SK-N-SH (cell line): Measurements from ENCODE around the gene MRPL43. TPM values are rescaled to one million over a fixed set of nuclear protein-coding genes. Genes with fewer than 3 reads are reported as not detected.

Experiments
- CTCF ChIA-PET: fragments of 300-600, 350-600 bp; formaldehyde crosslinking; extraction: SDS; loops from one replicate; lab custom pipeline; 2021; lab: Yijun Ruan, JAX
- POLR2A ChIA-PET: fragments of 350-600 bp; sonication (Branson Sonifier 250); formaldehyde crosslinking; extraction: SDS; loops from one replicate; lab custom pipeline; 2020; ENCODE audit warnings: antibody characterized with exemption, inconsistent platforms; lab: Yijun Ruan, JAX
- DNase-seq: peaks from one replicate; pipeline ENCODE4 v3.0.0; 2012
- H2AFZ ChIP-seq: fragments of 200-600 bp; sonication (generic); 2 replicates; pipeline ENCODE4 v1.8.1; 2016; ENCODE audit warnings: antibody characterized with exemption, mild to moderate bottlenecking, low read depth
- H3F3A ChIP-seq: fragments of 200-600 bp; sonication (generic); replicated peaks from 2 replicates; pipeline ENCODE3; 2016; ENCODE audit warnings: antibody characterized with exemption, mild to moderate bottlenecking; ENCODE audit not compliant: insufficient read depth
- H3K27ac ChIP-seq, 2 experiments: fragments of 200-500 bp in 1 of 2; fragments of 200-600 bp in 1 of 2; sonication (Bioruptor generic) in 1 of 2; sonication (generic), shearing (Covaris generic) in 1 of 2; 2 replicates each; pipeline versions ENCODE4 v1.5.1 to v1.6.1; 2014 to 2016; ENCODE audit warnings: low read depth in 2 of 2, inconsistent platforms in 1 of 2, low read length in 1 of 2, mild to moderate bottlenecking in 1 of 2, mixed read lengths in 1 of 2
- H3K27me3 ChIP-seq: fragments of 200-600 bp; sonication (generic), shearing (Covaris generic); 2 replicates; pipeline ENCODE4 v1.6.1; 2016; ENCODE audit warnings: mixed run types; ENCODE audit not compliant: insufficient read depth
- H3K36me3 ChIP-seq, 2 experiments: fragments of 200-500 bp in 1 of 2; fragments of 200-600 bp in 1 of 2; sonication (Bioruptor generic) in 1 of 2; sonication (generic) in 1 of 2; replicated peaks in 1 of 2; 2 replicates each; pipeline versions ENCODE3 to v1.5.1; 2014 to 2016; ENCODE audit warnings: low read length in 1 of 2, mild to moderate bottlenecking in 1 of 2; ENCODE audit not compliant: insufficient read depth in 2 of 2, control insufficient read depth in 1 of 2
- H3K4me1 ChIP-seq, 2 experiments: fragments of 200-500 bp in 1 of 2; fragments of 200-600 bp in 1 of 2; sonication (Bioruptor generic) in 1 of 2; sonication (generic), shearing (Covaris generic) in 1 of 2; 2 replicates each; pipeline versions ENCODE4 v1.5.1 to v1.6.1; 2014 to 2016; ENCODE audit warnings: low read depth in 1 of 2, low read length in 1 of 2, mixed run types in 1 of 2; ENCODE audit not compliant: insufficient read depth in 2 of 2, control insufficient read depth in 1 of 2
- H3K4me2 ChIP-seq: fragments of 200-600 bp; sonication (generic), shearing (Covaris generic); 2 replicates; pipeline ENCODE4 v1.6.1; 2017; ENCODE audit warnings: mixed run types
- H3K4me3 ChIP-seq, 2 experiments: fragments of 200-500 bp in 1 of 2; fragments of 200-600 bp in 1 of 2; sonication (Bioruptor generic) in 1 of 2; sonication (generic), shearing (Covaris generic) in 1 of 2; 2 replicates each; pipeline versions ENCODE4 v1.5.1 to v1.8.1; 2014 to 2016; ENCODE audit warnings: low read depth in 2 of 2, inconsistent platforms in 1 of 2, low read length in 1 of 2, mild to moderate bottlenecking in 1 of 2, mixed read lengths in 1 of 2, moderate library complexity in 1 of 2
- H3K79me2 ChIP-seq: fragments of 200-600 bp; sonication (generic); 2 replicates; pipeline ENCODE4 v1.8.1; 2017; ENCODE audit warnings: mild to moderate bottlenecking; ENCODE audit not compliant: insufficient read depth
- H3K9ac ChIP-seq: fragments of 200-600 bp; sonication (generic); 2 replicates; pipeline ENCODE4 v1.6.1; 2017; ENCODE audit warnings: mixed run types
- H3K9me2 ChIP-seq: fragments of 200-600 bp; sonication (generic); 2 replicates; pipeline ENCODE4 v1.6.1; 2017; ENCODE audit warnings: mixed run types
- H3K9me3 ChIP-seq: fragments of 200-600 bp; sonication (generic); 2 replicates; pipeline ENCODE4 v1.6.1; 2017; ENCODE audit warnings: mixed run types, mild to moderate bottlenecking, moderate library complexity
- H4K20me1 ChIP-seq: fragments of 200-600 bp; sonication (generic); 2 replicates; pipeline ENCODE4 v1.6.1; 2017; ENCODE audit warnings: mild to moderate bottlenecking, mixed run types; ENCODE audit not compliant: insufficient read depth
- EP300 ChIP-seq, 2 experiments: IDR thresholded peaks; 2 replicates each; pipeline versions ENCODE4 v1.4.0 to v1.6.1; 2012; ENCODE audit warnings: borderline replicate concordance in 1 of 2, low read depth in 1 of 2, low read length in 1 of 2
- IRF3 ChIP-seq: fragments of 150-350 bp; IDR thresholded peaks from 2 replicates; pipeline ENCODE4 v1.6.1; 2016; ENCODE audit warnings: mild to moderate bottlenecking, low read depth, low read length
- MAX ChIP-seq: IDR thresholded peaks from 2 replicates; pipeline ENCODE4 v1.4.0; 2012; ENCODE audit warnings: low read depth
- NFIC ChIP-seq: IDR thresholded peaks from 2 replicates; pipeline ENCODE4 v1.4.0; 2012; ENCODE audit warnings: borderline replicate concordance
- NRF1 ChIP-seq: IDR thresholded peaks from 2 replicates; pipeline ENCODE4 v1.6.1; 2012; ENCODE audit warnings: low read depth, mild to moderate bottlenecking, low read length
- REST ChIP-seq: IDR thresholded peaks from 2 replicates; pipeline ENCODE4 v1.6.1; 2012; ENCODE audit warnings: mild to moderate bottlenecking, low read depth, low read length, moderate library complexity
- SIN3A ChIP-seq: IDR thresholded peaks from 2 replicates; pipeline ENCODE4 v1.6.1; 2012; ENCODE audit warnings: low read depth, mild to moderate bottlenecking, low read length, moderate library complexity, borderline replicate concordance
- TCF12 ChIP-seq: IDR thresholded peaks from 2 replicates; pipeline ENCODE4 v1.4.0; 2012
- USF2 ChIP-seq: fragments of 150-350 bp; IDR thresholded peaks from 2 replicates; pipeline ENCODE4 v1.6.1; 2017; ENCODE audit warnings: antibody characterized with exemption, low read length, low read depth, borderline replicate concordance
- ZBTB33 ChIP-seq: IDR thresholded peaks from 2 replicates; pipeline ENCODE4 v1.4.0; 2012; ENCODE audit warnings: low read depth, borderline replicate concordance
- WGBS: methylation state at CpG from one replicate; pipeline ENCODE4 v1.1.6; 2017; ENCODE audit warnings: low lambda C conversion rate; 5-methylcytosine and 5-hydroxymethylcytosine counted together
- polyA plus RNA-seq, 3 experiments: library from polyadenylated mRNA; depleted of rRNA; stranded (reverse); fragments of >200 nt; gene quantifications; 2 replicates each; pipeline ENCODE4 v1.2.3, GENCODE V29; 2012

The MRPL43 gene
- polyA plus RNA-seq, 1 of the 3 experiments (the other 2 are of a cell fraction) = 208 TPM

- TF ChIP-seq MAX = peak; percentile 72
Measured at GRCh38 chr10:101018600-101019439, 31.5 kb upstream of the MRPL43 start (continued).

GRCh38 chr10:101018118-101018599, 30.9 kb upstream of the MRPL43 start:
- Histone ChIP-seq H3F3A (peaks cover 4% of the 10 kb centered on the region), H2AFZ (no peak overlapping the region), H3K4me1 (peaks cover 7 to 8% of the 10 kb centered on the region in 2 experiments; a peak in 3 of 4 replicates), H3K79me2 (no peaks in the 10 kb centered on the region), H3K9me3 (no peaks in the 10 kb centered on the region), H3K27me3 (no peaks in the 10 kb centered on the region), H3K9me2 (no peaks in the 10 kb centered on the region), H3K36me3 (no peaks in the 10 kb centered on the region), H3K27ac (no peak overlapping the region), H3K4me3 (no peak overlapping the region), H4K20me1 (no peaks in the 10 kb centered on the region), H3K9ac (no peak overlapping the region), H3K4me2 (no peak overlapping the region)
- DNase-seq = no peak
- ChIA-PET CTCF (interaction anchor here (1.3 to 7.2 kb wide), 16 partner anchors 8 to 493 kb away, joined by 3 to 443 read pairs (median 12); partner anchors contain the start of genes KAZALD1, LZTS2, MRPL43 and PDZD7), POLR2A (interaction anchor here (1.0 to 1.3 kb wide), 2 partner anchors 13 to 24 kb away, joined by 3 to 8 read pairs; partner anchors contain the start of genes PDZD7 and SFXN3)
- no peak for TF ChIP-seq EP300 (IDR thresholded peaks at IDR 0.05; ENCODE audit: borderline replicate concordance in 1 of 2, low read depth in 1 of 2, low read length in 1 of 2)
- no peak for TF ChIP-seq SIN3A
- no peak for TF ChIP-seq NRF1
- no peak for TF ChIP-seq USF2
- no peak for TF ChIP-seq IRF3
- TF ChIP-seq ZBTB33 = no peak
- no peak for TF ChIP-seq TCF12
- TF ChIP-seq NFIC = no peak
- no peak for TF ChIP-seq REST
- WGBS = 96% methylated on average over 20 of the region's 20 CpGs
